Activated CD8-positive, alpha-beta memory T cell treated with anti-CD3 and anti-CD28 coated beads, Interleukin-2, amount 50 U/mL, for 48 hours (primary cell): ENCODE results near the gene FKBP15.
A peak's percentile ranks its signal among the peaks of the same experiment; 100 is the strongest.

Source experiments
- DNase-seq: peaks from one replicate; pipeline ENCODE4 v3.0.0-alpha.2; 2020

Gene FKBP15

DNA sequence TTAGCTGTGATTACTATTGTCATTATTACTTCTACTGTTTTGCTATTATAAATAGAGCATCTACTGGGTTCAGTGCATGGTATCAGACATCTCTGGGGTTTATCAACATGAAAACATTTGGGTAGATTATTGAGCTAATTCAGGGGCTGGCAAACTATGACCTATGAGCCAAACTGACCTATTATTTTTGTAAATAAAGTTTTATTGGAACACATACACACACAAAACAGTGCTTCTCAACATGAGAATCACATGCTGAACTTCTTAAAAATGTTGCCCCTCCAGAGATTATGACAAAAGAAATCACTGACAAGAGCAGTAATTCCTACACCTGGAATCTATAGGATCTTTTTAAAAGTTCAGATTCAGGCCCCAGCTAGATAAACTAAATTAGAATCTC lies 39.9 kb downstream of the FKBP15 start:
- no peak for DNase-seq

DNA sequence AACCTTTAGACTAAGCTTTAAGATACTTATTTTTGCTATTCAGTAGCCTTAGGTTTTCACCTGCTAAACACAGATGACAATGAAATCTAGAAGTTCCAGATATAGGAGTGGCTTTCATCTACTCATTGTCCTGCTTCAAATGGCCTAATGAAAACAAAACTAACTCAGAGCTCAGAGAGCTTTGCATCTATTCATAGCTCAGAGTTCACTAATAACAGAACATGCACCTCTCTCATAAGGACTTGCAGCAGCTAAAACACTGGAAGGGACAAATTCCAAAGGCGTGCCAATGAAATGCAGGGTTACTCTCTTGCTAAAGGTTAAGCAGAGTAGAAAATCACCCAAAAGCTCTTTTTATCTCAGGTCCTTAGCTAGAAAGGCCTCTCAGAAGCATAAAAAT lies 41.2 kb downstream of the FKBP15 start:
- DNase-seq = no peak

DNA sequence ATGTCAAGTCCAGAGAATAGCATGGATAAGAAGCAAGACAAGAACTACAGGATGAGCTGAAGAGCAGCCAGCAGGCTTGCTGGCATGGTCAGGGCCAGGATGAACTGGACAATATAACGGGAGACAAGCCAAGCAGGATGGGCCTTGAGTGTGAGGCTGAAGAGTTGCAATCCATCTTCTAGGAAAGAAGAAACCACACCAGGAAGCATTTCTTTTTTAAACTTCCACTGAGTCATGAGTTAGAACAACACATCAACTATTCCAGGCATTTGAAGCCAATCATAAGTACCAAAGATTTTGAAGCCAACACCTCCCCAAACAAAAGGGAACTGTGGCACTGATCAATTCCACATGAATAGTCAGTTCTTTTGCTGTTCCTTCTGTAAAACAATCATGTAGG lies 43.0 kb downstream of the FKBP15 start:
- no peak for DNase-seq

DNA sequence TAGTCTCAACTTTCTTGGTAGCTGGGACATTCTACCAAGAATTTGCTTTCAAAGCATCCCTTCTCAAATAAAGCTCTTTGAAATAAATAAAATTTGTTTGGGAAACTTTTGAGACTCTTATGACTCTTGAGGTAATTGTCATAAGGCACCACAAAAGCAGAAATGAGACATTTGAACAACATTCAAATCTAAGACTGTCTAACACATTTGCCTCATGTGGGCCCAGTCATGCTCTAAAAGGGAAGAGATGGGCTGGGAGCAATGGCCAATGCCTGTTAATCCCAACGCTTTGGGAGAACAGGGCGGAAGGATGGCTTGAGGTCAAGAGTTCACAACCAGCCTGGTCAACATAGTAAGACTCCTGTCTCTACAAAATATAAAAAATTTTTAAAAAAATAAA lies 43.8 kb downstream of the FKBP15 start:
- no peak for DNase-seq

DNA sequence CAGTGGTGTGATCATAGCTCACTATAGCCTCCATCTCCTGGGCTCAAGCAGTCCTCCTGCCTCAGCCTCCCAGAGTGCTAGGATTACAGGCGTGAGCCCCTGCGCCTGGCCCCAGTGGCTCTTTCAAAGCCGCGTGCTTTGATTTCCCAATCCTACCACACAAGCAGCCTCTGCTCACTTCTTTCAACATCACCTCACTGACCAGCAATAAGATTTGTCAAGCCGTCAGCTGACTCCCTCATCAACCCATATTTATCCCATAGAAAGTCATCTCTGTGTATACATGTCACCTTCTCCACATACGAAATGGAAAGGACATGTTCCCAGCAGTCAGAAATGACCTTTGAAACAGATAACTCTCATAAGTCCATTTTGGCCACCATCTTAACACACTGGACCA lies 44.3 kb downstream of the FKBP15 start:
- no peak for DNase-seq

DNA sequence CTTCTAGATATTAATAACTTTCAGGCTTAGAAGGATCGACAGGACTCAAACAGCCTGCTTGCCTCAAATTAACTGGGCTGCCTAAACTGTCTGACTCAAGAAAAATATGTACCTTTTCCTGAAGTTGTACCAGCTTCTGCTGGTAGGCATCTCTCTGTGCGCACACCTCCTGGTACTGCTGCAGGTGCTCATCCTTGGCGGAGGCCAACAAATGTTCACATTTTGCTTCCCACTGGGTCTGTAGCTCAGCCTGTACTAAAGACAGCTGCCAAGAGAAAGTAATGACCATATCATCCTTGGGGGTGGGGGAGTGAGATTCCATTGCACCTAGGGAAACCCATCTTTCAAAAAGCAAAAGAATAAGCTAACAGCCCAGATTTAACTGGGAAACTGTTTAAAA lies 47.7 kb downstream of the FKBP15 start:
- DNase-seq = no peak

DNA sequence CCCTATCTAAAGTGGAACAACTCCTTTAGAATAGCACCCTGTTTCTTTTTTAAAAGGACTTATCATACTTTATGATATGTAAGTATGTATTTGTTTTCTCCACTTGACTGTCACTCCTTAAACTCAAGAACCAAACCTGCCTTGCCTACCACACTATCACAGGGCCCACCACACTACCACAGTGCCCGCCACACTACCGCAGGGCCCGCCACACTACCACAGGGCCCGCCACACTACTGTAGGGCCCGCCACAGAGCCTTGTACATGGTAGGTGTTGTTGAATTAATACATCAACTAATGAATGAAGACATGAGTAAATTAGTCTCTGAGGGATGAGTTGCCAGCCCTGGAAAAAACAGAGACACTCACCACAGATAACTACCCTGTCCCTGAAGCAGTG lies 52.3 kb downstream of the FKBP15 start:
- no peak for DNase-seq

DNA sequence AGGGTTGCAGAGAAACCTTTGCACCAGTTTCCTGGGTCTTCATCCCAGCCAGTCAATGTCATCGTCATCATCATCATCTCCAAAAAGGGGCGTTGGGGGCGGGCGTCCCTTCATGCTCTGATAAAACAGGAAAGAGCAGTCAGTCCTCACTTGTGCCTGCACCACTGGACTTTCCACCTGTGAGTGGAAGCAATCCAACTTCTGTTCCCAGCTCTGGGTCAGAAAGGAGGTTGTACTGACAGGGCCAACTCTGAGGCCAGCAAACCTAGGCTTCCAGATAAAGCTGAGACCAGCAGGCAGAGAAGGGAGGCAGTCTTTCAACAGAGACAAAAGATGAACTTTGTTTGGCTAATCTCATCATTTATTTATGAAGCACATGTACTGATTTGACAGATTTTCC lies 55.0 kb downstream of the FKBP15 start:
- DNase-seq = no peak

DNA sequence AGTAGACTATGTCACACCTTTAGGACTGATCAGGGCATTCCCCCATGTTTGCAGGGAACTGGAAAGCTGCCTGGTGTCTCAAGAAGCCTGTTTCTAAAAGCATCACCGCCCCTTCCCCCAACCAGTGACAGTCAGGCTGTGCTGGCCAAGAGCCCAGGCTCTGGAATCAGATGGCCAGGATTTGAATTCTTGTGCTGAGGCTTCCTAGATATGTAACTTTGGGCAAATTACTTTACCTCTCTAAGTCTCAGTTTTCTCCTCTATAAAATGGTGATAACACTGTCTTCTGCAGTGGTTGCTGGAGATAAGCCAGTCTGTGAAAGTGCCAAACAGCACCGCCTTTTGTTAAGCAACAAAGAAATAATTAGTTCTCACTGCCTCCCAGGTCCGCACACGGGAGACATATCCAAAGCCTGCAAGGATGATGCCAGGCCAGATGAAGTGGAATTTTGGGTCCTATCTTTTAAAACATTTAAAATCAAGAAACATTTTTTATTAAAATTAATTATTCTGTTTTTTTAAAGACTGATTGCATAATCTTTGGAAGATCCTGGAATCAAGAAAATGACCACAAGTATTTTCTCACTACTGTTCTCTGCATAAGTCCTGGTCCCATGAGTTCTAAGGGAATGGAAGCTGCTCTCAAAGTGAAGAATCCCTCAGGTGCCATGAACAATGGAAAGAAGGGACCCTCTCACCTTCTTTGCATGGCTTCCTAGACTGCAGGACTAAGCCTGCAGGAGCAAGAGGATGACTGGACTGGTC lies 56.4 kb downstream of the FKBP15 start:
- no peak for DNase-seq

DNA sequence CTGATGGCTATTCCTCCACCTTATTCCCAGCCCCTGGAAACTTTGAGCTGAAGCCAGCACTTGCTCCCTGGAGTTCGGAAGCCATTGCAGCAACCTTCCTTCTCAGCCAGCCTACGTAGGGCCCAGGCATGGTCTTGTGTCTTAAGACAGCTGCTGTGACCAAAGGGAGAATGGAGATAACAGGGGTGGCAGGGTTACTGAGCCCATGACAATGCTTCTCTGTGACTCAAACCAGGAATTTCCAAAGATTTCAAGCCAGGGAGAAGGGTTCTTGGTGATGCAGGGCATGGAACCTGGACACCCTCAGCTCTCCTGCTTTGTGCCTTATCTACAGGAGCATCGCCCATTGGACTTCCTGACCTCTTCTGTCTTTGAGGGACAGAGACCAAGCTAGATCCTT lies 58.1 kb downstream of the FKBP15 start:
- no peak for DNase-seq

DNA sequence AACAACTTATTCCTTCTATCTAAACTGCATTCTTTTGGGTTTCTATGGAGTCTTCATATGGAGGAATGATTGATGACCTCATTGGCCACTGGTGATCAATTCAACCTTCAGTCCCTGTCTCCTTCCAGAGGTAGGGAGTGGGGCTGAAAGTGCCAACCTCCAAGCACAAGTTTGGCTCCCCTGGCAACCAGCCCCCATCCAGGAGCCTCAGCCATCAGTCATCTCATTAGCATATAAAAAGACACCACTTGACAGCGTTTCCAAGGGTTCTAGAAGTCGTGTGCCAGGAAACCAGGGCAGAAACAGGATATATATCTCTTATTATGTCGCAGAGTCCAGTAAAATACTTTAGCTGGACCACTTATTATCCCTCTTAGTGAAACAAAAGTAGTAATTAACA lies 60.5 kb downstream of the FKBP15 start:
- DNase-seq = no peak

DNA sequence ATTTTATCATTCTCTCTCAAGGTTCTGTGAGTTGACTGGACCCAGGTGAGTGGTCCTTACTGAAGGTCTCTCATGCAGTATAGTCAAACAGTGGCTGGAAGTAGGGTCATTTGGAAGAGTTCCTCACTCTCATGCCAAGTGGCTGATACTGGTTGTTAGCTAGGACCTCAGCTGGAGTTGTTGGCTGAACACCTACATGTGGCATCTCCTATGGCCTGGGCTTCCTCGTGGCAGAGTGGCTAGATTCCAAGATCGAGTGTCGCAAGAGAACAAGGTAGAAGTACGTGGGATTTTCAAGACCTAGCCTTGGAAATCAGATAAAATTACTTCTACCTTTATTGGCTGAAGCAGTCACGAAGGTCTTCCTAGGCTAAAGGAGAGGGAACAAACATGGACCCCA lies 62.6 kb downstream of the FKBP15 start:
- peak; percentile 7 for DNase-seq

DNA sequence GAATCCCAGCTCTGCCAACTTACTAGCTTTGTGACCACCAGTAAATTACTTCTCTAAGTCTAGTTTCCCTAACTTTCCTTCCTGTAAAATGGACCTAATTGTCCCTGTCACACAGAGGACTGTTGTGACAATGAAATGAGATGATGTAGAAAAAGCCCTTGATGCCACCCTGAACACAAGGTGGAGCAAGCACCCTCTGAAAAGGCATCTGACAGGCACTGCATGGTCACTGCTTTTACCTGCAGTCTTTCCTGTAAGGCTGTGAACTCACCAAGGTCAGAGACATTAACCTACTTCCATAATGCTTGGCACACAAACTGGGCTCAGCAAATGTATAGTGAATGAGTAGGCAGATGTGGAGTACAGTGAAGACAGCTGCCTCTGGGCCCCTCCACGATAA lies 64.2 kb downstream of the FKBP15 start:
- no peak for DNase-seq

DNA sequence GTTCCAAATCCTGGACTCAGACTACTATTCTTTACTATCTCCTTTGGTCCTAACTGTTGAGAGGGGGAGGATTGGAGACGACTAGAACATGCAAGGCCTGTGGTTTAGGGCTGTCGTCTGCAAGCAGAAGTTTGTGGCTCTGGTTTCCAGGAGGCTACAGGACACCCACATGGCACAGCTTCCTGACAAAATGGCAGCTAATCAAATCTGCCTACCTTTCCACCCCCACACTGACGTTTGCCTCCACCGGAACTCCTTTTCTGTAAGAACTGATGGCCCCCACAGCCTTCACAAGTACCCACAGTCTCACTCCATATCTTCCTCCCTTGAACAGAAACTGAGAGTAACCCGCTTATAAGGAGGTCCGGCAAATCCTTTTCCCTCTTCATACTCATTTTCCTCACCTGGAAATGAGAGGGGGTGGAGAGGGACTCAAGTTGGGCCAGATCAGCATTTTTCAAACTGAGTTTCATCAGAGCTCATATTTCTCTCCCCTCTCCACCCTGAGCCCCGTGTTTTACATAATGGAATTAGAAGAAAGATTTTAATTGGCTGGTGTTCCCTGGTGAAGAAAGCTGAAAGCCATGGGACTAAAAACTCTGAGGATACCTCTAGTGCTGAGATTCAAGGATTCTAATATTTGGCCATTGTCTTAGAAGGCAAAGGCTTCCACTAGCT lies 65.0 kb downstream of the FKBP15 start:
- DNase-seq = peak; percentile 60

DNA sequence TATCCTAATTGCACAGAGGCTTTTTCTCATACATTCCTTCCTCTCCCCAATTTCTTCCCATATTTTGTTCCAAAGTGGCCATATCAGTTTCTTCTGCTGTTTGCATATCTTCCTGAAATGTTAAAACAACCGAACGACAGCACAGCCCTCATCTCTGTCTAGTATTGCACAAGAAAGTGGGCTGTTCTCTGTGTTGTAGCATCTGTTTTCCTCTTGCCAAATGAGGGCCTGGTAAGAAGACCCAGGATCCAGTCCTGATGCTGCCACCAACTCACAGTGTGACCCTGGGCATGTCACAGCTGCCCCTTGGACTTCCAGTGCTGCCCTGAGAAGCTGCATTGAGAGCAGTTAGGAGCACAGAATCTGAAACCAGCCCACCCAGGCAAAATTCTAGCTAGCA lies 66.1 kb downstream of the FKBP15 start:
- peak; percentile 48 for DNase-seq

DNA sequence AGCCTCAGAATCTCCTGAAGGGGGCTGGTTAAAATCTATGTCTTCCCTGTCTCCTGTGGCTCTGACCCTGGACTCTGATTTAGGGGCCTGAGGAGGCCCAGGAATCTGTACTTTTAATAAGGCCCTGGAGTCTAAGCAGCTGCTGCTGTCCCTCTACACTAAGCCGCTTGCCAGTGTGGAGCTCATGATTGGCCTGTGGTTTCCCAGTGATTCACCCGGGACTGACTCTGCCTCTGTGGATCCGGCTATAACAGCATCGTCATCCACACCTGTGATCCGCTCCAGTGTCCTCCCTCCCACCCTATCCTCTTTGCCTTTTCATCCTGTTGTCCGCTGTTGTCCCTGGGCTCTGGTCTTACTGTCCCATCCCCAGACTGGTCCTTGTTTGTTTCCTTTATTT lies 66.6 kb downstream of the FKBP15 start:
- peak; percentile 38 for DNase-seq

DNA sequence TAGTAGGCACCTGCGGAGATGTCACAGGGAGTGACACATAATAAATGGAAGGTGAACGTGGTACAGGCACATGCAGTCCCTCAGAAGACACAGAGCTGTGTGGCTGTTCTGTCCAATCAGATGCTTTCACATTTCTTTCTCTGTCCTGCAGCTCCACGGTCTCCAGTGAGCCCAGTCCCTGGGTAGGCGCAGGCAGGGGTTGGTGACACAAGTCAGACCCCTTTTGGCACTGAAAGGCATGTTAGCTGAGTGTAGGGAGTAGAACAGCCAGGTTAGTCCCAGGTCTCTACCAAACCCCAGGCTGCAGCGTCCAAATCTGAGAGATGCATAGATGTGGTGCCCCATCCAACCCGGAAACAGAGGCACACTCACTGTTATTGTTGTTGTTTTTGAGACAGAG lies 67.5 kb downstream of the FKBP15 start:
- DNase-seq = peak; percentile 47

DNA sequence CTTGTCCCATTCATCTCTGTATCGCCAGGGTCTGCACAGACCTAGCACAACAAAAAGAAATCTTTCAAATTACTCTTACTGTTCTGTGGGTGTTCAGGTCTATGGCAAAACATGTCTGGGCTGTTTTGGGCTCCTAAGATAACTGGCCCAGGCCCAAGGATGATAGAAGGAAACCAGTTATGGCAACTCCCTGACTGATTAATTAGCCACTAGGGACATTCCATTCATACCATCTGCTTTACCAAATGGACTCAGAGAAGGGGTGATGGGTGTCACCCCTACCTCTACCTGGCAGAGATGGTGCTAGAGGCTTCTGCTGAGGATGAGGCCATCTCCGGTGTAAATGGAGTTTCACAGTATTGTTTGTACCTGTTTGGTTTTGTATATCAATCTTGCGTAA lies 68.4 kb downstream of the FKBP15 start:
- DNase-seq = peak; percentile 13

DNA sequence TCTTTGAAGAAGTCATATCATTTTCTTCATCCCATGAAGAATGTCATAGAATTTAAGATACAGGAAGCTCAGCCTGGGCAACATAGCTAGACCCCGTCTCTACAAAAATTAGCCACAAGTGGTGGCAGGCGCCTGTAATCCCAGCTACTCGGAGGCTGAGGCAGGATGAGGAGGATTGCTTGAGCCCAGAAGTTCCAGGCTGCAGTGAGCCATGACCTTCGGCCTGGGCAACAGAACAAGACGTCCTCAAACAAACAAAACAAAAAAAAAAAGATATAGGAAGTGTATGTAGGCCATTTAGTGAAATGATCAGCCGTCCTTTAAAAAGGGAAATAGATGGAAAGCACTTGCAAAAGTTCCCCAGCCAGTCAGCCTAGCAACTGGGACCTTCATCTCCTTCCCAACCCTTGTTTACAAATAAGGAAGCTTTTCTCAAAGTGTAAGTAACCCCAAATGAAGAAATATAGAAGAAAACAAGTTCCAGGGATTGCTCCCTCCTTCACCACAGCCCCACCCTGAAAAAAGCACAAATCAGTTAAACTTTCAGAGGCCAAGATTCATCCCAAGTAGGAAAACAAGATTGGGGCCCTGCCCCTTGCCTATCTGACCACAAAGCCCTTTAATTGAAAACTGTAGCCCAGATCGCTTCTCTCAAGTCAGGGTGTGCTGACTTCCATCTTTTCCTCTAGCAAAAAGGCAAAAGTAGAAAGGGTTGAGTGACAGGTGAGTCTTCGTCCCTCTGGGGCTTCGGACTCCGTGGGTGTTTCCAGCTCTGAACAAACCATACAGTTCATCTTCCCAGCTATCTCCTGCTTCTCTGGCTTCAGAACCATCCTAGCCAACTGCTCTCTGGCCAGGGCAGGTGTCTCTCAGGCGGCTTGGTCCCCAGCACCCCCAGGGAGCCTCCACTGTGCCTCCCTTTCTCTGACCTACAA lies 69.1 kb downstream of the FKBP15 start:
- DNase-seq = peak; percentile 39

DNA sequence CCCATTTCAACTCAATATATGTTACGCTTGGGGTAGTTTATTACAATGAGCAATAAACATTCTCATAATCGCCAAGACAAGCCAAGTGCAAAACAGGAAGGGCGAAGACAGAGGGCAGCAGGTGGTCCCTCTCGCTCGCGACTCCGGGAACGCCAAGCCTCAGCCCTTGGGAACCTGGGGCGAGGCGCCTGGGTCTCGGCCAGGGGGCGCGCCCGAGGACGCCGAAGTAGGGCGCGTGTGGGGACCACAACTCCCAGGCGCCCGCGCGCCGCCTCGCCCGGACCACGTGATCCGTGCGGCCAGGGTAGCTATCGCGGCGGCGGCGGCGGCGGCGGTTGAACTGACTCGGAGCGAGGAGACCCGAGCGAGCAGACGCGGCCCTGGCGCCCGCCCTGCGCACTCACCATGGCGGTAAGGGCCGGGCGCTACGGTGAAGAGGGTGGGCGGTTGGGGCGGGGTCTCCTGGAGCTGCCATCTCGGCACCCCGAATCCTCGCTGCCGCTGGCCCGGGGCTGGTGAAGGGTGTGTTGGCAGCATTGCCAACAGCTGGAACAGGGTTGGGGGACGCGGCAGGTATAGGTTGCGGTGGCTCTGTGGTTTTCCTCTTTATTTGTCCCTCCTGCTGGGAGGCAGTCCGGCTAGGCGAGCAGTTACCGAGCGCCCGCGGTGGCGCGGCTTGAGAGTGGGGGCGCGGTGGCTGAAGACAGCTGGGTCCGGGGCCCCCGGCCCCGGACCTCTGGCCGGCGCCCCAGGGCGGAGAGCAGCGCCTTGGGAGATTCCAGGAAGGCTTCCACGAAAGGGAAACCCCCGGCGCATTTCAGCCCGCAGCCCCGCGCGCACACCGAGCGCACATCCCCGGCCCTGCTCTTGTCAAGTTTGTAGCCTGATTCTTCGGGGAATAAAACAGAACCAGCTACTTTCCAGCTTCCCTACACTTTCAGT lies 70.1 kb downstream of the FKBP15 start, which contains the start of gene SLC31A2:
TSS of gene SLC31A2 (plus strand) at position 338 of the 942 bp plus-strand sequence. CDS start at position 406, 68 bp downstream.
- DNase-seq = peak; percentile 97

DNA sequence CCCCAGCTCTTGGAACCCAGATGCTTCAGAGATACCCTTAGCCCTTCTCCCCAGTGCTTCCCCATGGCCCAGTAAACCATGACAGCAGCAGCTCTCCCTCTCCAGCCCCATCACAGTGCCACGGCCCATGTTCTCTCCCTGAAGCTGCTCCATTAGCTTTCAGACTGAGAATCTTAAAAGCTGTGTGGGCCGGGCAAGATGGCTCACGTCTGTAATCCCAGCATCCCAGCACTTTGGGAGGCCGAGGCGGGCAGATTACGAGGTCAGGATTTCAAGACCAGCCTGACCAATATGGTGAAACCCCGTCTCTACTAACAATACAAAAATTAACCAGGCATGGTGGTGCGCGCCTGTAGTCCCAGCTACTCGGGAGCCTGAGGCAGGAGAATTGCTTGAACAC lies 71.5 kb downstream of the FKBP15 start:
- peak; percentile 33 for DNase-seq

DNA sequence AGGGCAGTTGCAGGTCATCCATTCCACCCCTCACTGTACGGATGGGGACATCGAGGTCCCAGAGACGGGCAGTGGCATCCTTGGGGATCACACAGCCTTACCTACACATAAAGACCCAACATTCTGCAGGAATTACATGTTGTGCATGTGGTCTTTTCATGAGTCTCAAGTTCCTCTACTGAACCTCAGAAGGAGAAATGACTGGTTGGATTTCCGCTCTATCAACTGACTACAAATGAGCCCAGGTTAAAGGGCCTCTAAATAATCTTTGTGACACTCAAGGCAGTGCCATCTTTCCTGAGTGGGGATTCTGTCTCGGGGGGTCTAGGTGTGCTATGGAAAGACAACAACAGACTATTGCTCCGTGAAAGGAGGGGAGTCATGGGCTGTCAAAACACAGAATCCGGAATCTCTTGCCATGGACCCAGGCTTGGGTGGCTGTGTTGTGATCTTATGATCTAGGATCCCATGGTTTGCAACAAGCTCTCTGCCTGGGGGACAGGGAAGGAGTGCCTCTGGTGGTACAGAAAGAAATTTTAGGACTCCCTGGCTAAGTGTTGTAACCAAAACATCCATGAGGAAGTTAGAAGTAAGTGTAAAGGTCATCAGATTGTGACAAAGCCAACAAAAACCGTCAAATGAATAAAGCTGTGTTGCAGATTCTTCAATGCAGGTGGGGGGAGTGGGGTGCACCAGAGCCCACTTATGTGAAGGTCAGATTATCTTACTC lies 72.1 kb downstream of the FKBP15 start:
- DNase-seq = peak; percentile 32
